ENCODE data around the gene PRSS56. TPM values are rescaled to one million over a fixed set of nuclear protein-coding genes. Genes with fewer than 3 reads are reported as not detected.

PRSS56 gene
- polyA plus RNA-seq, 1 donor (not counting 4 experiments of a cell fraction or from before 2014, with no cell fraction given), result not detected

- no peak for DNase-seq (ENCODE audit: low read depth, low spot score)
- Histone ChIP-seq H3K4me3 (ENCODE audit: control insufficient read depth in 2 of 3, extremely low read depth in 1 of 3, insufficient read depth in 2 of 3, low read depth in 1 of 3, low read length in 3 of 3) (no peak overlapping the region), H3K9ac (ENCODE audit: control insufficient read depth, extremely low read depth, insufficient read depth, low read length) (no peak overlapping the region), H3K27me3 (ENCODE audit: control insufficient read depth, extremely low read depth, insufficient read depth, low read length) (no peaks in the 10 kb centered on the region), H4K20me1 (ENCODE audit: control insufficient read depth, extremely low read depth, insufficient read depth, low read length) (peaks cover 8% of the 10 kb centered on the region), H3K36me3 (ENCODE audit: control insufficient read depth in 2 of 2, extremely low read depth in 1 of 2, insufficient read depth in 2 of 2, low read length in 2 of 2) (peaks cover 0 to 8% of the 10 kb centered on the region in 2 experiments), H3K4me1 (ENCODE audit: control insufficient read depth, extremely low read depth, insufficient read depth, low read length) (peaks cover 3% of the 10 kb centered on the region), H3K9me1 (ENCODE audit: control insufficient read depth, extremely low read depth, insufficient read depth, low read length) (no peaks in the 10 kb centered on the region), H3K9me3 (ENCODE audit: control insufficient read depth, low read depth, low read length) (no peaks in the 10 kb centered on the region), H2AFZ (ENCODE audit: control insufficient read depth, low read length) (no peak overlapping the region), H3K4me2 (ENCODE audit: control insufficient read depth, extremely low read depth, insufficient read depth, low read depth, low read length) (no peak overlapping the region), H3K79me2 (ENCODE audit: control insufficient read depth, insufficient read depth, low read length) (peaks cover 2% of the 10 kb centered on the region), H3K27ac (ENCODE audit: control insufficient read depth, insufficient read depth, low read length) (no peak overlapping the region)
- dilution Hi-C loops (cut with MboI; ENCODE audit: extremely low pct_ligation_motif_present, low sequenced_read_pairs), result no loop called here
- TF ChIP-seq EZH2 (IDR thresholded peaks at IDR 0.05; ENCODE audit: low read length), result no peak
- no peak for FAIRE-seq
Observed at GRCh38 chr2:232541961-232542714, 21.9 kb downstream of the PRSS56 start.

GRCh38 chr2:232542715-232543467, 22.7 kb downstream of the PRSS56 start:
- Histone ChIP-seq H3K9me3 (ENCODE audit: control insufficient read depth, low read depth, low read length) (no peaks in the 10 kb centered on the region), H3K4me3 (ENCODE audit: control insufficient read depth in 2 of 3, extremely low read depth in 1 of 3, insufficient read depth in 2 of 3, low read depth in 1 of 3, low read length in 3 of 3) (no peak overlapping the region), H3K27ac (ENCODE audit: control insufficient read depth, insufficient read depth, low read length) (no peak overlapping the region), H3K4me2 (ENCODE audit: control insufficient read depth, extremely low read depth, insufficient read depth, low read depth, low read length) (no peak overlapping the region), H2AFZ (ENCODE audit: control insufficient read depth, low read length) (no peak overlapping the region), H4K20me1 (ENCODE audit: control insufficient read depth, extremely low read depth, insufficient read depth, low read length) (peaks cover 8% of the 10 kb centered on the region), H3K27me3 (ENCODE audit: control insufficient read depth, extremely low read depth, insufficient read depth, low read length) (no peaks in the 10 kb centered on the region), H3K4me1 (ENCODE audit: control insufficient read depth, extremely low read depth, insufficient read depth, low read length) (peaks cover 3% of the 10 kb centered on the region), H3K79me2 (ENCODE audit: control insufficient read depth, insufficient read depth, low read length) (peaks cover 5% of the 10 kb centered on the region), H3K36me3 (ENCODE audit: control insufficient read depth in 2 of 2, extremely low read depth in 1 of 2, insufficient read depth in 2 of 2, low read length in 2 of 2) (peaks cover 0 to 8% of the 10 kb centered on the region in 2 experiments), H3K9me1 (ENCODE audit: control insufficient read depth, extremely low read depth, insufficient read depth, low read length) (no peaks in the 10 kb centered on the region), H3K9ac (ENCODE audit: control insufficient read depth, extremely low read depth, insufficient read depth, low read length) (no peak overlapping the region)
- no peak for FAIRE-seq
- dilution Hi-C loops (cut with MboI; ENCODE audit: extremely low pct_ligation_motif_present, low sequenced_read_pairs), result no loop called here
- TF ChIP-seq CTCF (optimal IDR thresholded peaks at IDR 0.05 in 1 of 3, IDR thresholded peaks at IDR 0.05 in 1 of 3, conservative IDR thresholded peaks at IDR 0.05 in 1 of 3; ENCODE audit: extremely low read depth in 1 of 3, insufficient read depth in 2 of 3, low read length in 3 of 3) (no peak), EZH2 (IDR thresholded peaks at IDR 0.05; ENCODE audit: low read length) (no peak)
- no peak for DNase-seq (ENCODE audit: low read depth, low spot score)
